ENCODE data around the gene SMARCE1. TPM values are rescaled to one million over a fixed set of nuclear protein-coding genes. Genes with fewer than 3 reads are reported as not detected.
"Not testable (repeated sequence)": the region's sequence is repeated elsewhere in the genome, so short reads cannot be mapped to it uniquely, and the experiment has no call there.

The SMARCE1 gene
- total and polyA plus RNA-seq, 2 experiments from 2014 or later, result 99.9 to 103 TPM

DNA sequence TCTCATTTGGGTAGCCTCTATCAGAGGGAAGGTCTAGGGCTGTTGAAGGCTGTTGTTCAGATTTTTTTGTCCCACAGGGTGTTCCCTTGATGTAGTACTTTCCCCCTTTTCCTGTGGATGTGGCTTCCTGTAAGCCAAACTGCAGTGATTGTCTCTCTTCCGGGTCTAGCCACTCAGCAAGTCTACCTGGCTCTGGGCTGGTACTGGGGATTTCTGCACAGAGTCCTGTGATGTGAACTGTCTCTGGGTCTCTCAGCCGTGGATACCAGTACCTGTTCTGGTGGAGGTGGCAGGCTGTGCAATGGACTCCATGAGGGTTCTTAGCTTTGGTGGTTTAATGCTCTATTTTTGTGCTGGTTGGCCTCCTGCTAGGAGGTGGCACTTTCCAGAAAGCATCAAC is 59.1 kb downstream of the SMARCE1 start:
- Histone ChIP-seq H3K36me3 (replicated peaks; ENCODE audit: insufficient read depth, low read depth) (no peaks in the 10 kb centered on the region), H3K79me2 (no peaks in the 10 kb centered on the region), H2AFZ (no peak overlapping the region), H4K20me1 (ENCODE audit: insufficient read depth, poor library complexity, severe bottlenecking) (no peaks in the 10 kb centered on the region), H3K27ac (no peak overlapping the region), H3K9me3 (ENCODE audit: low read depth) (no peaks in the 10 kb centered on the region), H3K9me2 (replicated peaks; ENCODE audit: insufficient read depth) (no peaks in the 10 kb centered on the region), H3K27me3 (no peaks in the 10 kb centered on the region), H3K4me2 (no peak overlapping the region), H3K4me1 (ENCODE audit: insufficient read depth) (no peaks in the 10 kb centered on the region), H3K4me3 (no peak overlapping the region)
- no peak for DNase-seq (ENCODE audit: low spot score)
- TF ChIP-seq EZH2phosphoT487 (IDR thresholded peaks at IDR 0.05; ENCODE audit: low read depth, severe bottlenecking, unreplicated experiment) (no peak), CTCF (IDR thresholded peaks at IDR 0.05; ENCODE audit: poor library complexity) (no peak), EZH2 (IDR thresholded peaks at IDR 0.05; ENCODE audit: borderline replicate concordance) (no peak)
- 94% methylated on average over 2 of the region's 2 CpGs for WGBS (ENCODE audit: low lambda C conversion rate, missing lambda C conversion rate)

DNA sequence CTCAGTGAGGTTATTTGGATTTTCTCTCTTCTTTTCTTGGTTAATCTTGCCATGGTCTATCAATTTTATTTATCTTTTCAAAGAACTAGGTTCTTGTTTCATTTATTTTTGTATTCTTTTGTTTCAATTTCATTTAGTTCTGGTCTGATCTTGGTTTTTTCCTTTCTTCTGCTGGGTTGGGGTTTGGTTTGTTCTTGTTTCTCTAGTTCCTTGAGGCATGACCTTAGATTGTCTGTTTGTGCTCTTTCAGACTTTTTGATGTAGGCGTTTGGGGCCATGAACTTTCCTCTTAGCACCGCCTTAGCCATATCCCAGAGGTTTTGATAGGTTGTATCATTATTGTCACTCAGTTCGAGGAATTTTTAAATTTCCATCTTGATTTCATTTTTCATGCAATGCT is 61.4 kb downstream of the SMARCE1 start:
- not testable (repeated sequence) for H3K4me2 ChIP-seq; H2AFZ ChIP-seq; H3K27me3 ChIP-seq; H3K79me2 ChIP-seq; H3K4me1 ChIP-seq (ENCODE audit: insufficient read depth); H3K4me3 ChIP-seq; H3K9me3 ChIP-seq (ENCODE audit: low read depth); H3K9me2 ChIP-seq (replicated peaks; ENCODE audit: insufficient read depth); H3K36me3 ChIP-seq (replicated peaks; ENCODE audit: insufficient read depth, low read depth); DNase-seq (ENCODE audit: low spot score); H3K27ac ChIP-seq; H4K20me1 ChIP-seq (ENCODE audit: insufficient read depth, poor library complexity, severe bottlenecking)
- WGBS (ENCODE audit: low lambda C conversion rate, missing lambda C conversion rate), result 85% methylated on average over 3 of the region's 3 CpGs

DNA sequence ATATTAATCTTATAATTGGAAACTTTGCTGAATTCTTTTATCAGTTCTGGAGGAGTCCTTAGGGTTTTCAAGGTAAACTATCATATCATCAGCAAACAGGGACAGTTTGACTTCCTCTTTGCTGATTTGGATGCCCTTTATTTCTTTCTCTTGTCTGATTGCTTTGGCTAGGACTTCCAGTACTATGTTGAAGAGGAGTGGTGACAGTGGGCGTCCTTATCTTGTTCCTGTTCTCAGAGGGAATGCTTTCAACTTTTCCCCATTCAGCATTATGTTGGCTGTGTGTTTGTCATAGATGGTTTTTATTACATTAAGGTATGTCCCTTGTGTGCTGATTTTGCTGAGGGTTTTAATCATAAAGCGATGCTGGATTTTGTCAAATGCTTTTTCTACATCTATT is 62.7 kb downstream of the SMARCE1 start:
- not testable (repeated sequence) for H3K9me3 ChIP-seq (ENCODE audit: low read depth); H3K9me2 ChIP-seq (replicated peaks; ENCODE audit: insufficient read depth); H3K4me2 ChIP-seq; H3K4me3 ChIP-seq; DNase-seq (ENCODE audit: low spot score); H4K20me1 ChIP-seq (ENCODE audit: insufficient read depth, poor library complexity, severe bottlenecking); H3K4me1 ChIP-seq (ENCODE audit: insufficient read depth); H3K36me3 ChIP-seq (replicated peaks; ENCODE audit: insufficient read depth, low read depth); H2AFZ ChIP-seq; H3K27me3 ChIP-seq; H3K27ac ChIP-seq; H3K79me2 ChIP-seq
- 79% methylated on average over 2 of the region's 2 CpGs for WGBS (ENCODE audit: low lambda C conversion rate, missing lambda C conversion rate)

- H3K9me2 ChIP-seq (replicated peaks; ENCODE audit: insufficient read depth), result no peaks in the 10 kb centered on the region
- H3K4me3 ChIP-seq, result no peak overlapping the region
- no peaks in the 10 kb centered on the region for H3K79me2 ChIP-seq
- H3K9me3 ChIP-seq (ENCODE audit: low read depth), result no peaks in the 10 kb centered on the region
- no peak overlapping the region for H3K4me2 ChIP-seq
- H4K20me1 ChIP-seq (ENCODE audit: insufficient read depth, poor library complexity, severe bottlenecking), result no peaks in the 10 kb centered on the region
- no peak overlapping the region for H3K27ac ChIP-seq
- no peak for DNase-seq (ENCODE audit: low spot score)
- no peaks in the 10 kb centered on the region for H3K4me1 ChIP-seq (ENCODE audit: insufficient read depth)
- H3K27me3 ChIP-seq, result no peaks in the 10 kb centered on the region
- H3K36me3 ChIP-seq (replicated peaks; ENCODE audit: insufficient read depth, low read depth), result no peaks in the 10 kb centered on the region
- TF ChIP-seq EZH2phosphoT487 (IDR thresholded peaks at IDR 0.05; ENCODE audit: low read depth, severe bottlenecking, unreplicated experiment), result no peak
- TF ChIP-seq EZH2 (IDR thresholded peaks at IDR 0.05; ENCODE audit: borderline replicate concordance), result no peak
- TF ChIP-seq CTCF (IDR thresholded peaks at IDR 0.05; ENCODE audit: poor library complexity), result no peak
- no peak overlapping the region for H2AFZ ChIP-seq
- WGBS (ENCODE audit: low lambda C conversion rate, missing lambda C conversion rate), result 80% methylated on average over 11 of the region's 11 CpGs
Measured at GRCh38 chr17:40582328-40582901, 65.2 kb downstream of the SMARCE1 start.

Data from hepatocyte (in vitro differentiated cells).